ENCODE results near the gene DNAJB8. TPM values are rescaled to one million over a fixed set of nuclear protein-coding genes. Genes with fewer than 3 reads are reported as not detected.

Gene DNAJB8
- total RNA-seq, 2 experiments from 2014 or later = not detected

DNA sequence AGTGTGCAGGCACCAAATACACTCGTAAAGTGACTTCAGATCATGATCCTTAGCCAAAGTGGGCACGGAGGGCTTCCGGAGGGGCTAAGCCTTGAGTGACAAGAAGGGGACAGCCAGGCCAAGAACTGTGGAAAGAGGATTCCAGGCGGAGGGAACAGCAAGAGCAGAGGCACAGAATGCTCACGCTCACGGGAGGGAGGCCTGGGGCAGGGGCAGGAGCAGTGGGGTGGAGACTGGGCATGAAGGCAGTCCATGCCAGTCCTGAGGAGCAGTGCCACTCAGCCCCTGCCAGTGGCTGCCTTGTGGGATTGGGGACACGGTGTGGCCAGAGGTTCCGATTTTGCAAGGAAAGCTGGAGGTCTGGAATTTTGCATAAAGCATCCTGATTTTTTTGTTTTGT is 36.0 kb downstream of the DNAJB8 start:
- intact Hi-C loops (cut with DNase I, micrococcal nuclease) = no loop called here
- no peaks in the 10 kb centered on the region for H3K36me3 ChIP-seq (ENCODE audit: insufficient read depth, low read length)
- TF ChIP-seq, protein P1, sequence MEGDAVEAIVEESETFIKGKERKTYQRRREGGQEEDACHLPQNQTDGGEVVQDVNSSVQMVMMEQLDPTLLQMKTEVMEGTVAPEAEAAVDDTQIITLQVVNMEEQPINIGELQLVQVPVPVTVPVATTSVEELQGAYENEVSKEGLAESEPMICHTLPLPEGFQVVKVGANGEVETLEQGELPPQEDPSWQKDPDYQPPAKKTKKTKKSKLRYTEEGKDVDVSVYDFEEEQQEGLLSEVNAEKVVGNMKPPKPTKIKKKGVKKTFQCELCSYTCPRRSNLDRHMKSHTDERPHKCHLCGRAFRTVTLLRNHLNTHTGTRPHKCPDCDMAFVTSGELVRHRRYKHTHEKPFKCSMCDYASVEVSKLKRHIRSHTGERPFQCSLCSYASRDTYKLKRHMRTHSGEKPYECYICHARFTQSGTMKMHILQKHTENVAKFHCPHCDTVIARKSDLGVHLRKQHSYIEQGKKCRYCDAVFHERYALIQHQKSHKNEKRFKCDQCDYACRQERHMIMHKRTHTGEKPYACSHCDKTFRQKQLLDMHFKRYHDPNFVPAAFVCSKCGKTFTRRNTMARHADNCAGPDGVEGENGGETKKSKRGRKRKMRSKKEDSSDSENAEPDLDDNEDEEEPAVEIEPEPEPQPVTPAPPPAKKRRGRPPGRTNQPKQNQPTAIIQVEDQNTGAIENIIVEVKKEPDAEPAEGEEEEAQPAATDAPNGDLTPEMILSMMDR (IDR thresholded peaks at IDR 0.05) = no peak
- CTCF ChIA-PET = interaction anchor here (1.2 kb wide), 1 partner anchor 10 kb away, joined by 5 read pairs; no protein-coding TSS in a partner anchor
- ATAC-seq (ENCODE audit: poor library complexity) (no peak), DNase-seq (no peak)
- POLR2A ChIA-PET = no interaction called here
- H3K4me1 ChIP-seq (ENCODE audit: insufficient read depth, low read length) = peaks cover 17% of the 10 kb centered on the region
- no peaks in the 10 kb centered on the region for H3K9me3 Mint-ChIP-seq
- peaks cover 0 to 9% of the 10 kb centered on the region in 2 experiments for H3K9me3 ChIP-seq (ENCODE audit: control insufficient read depth in 1 of 2, insufficient read depth in 1 of 2, low read length in 2 of 2)
- no peak overlapping the region for H3K27ac ChIP-seq (ENCODE audit: low read depth in 1 of 2, low read length in 2 of 2)
- H3K36me3 Mint-ChIP-seq (ENCODE audit: low read depth) = no peaks in the 10 kb centered on the region
- peaks cover 60% of the 10 kb centered on the region for H3K27me3 Mint-ChIP-seq
- no peak overlapping the region for H3K27ac Mint-ChIP-seq
- H3K27me3 ChIP-seq (ENCODE audit: control insufficient read depth in 1 of 2, insufficient read depth in 2 of 2, low read length in 2 of 2) = peaks cover 28 to 53% of the 10 kb centered on the region in 2 experiments
- no peak overlapping the region for H3K4me3 Mint-ChIP-seq
- H3K4me1 Mint-ChIP-seq (ENCODE audit: low read depth) = peaks cover 7% of the 10 kb centered on the region
- no peak overlapping the region for H3K4me3 ChIP-seq (ENCODE audit: low read length)

DNA sequence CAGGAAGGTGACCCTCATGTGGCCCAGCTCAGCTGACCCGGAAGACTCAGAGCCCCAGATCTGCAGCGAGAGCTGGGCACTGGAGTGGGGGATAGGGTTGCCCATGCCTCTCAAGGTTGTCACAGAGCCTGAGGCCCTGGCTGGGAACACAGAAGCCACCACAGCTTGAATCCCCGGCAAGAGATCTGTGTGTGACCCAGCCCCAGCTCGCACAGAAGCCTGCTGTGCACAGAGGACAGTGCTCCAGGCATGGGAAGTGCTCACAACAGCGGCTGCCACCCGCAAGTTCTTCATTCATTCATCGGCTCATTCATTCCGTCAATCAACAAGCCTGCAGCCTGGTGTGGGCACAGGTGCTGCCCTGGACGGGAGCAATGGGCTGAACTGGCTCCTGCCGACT is 36.4 kb downstream of the DNAJB8 start:
- H3K4me1 ChIP-seq (ENCODE audit: insufficient read depth, low read length) = peaks cover 17% of the 10 kb centered on the region
- peaks cover 0 to 9% of the 10 kb centered on the region in 2 experiments for H3K9me3 ChIP-seq (ENCODE audit: control insufficient read depth in 1 of 2, insufficient read depth in 1 of 2, low read length in 2 of 2)
- CTCF ChIA-PET = interaction anchor here (1.2 kb wide), 1 partner anchor 10 kb away, joined by 5 read pairs; no protein-coding TSS in a partner anchor
- POLR2A ChIA-PET = no interaction called here
- H3K4me3 ChIP-seq (ENCODE audit: low read length) = no peak overlapping the region
- peaks cover 7% of the 10 kb centered on the region for H3K4me1 Mint-ChIP-seq (ENCODE audit: low read depth)
- ATAC-seq (ENCODE audit: poor library complexity) (no peak), DNase-seq (no peak)
- H3K4me3 Mint-ChIP-seq = no peak overlapping the region
- TF ChIP-seq, protein P1 (IDR thresholded peaks at IDR 0.05) = no peak
- H3K36me3 Mint-ChIP-seq (ENCODE audit: low read depth) = no peaks in the 10 kb centered on the region
- H3K36me3 ChIP-seq (ENCODE audit: insufficient read depth, low read length) = no peaks in the 10 kb centered on the region
- no peak overlapping the region for H3K27ac Mint-ChIP-seq
- H3K27me3 ChIP-seq (ENCODE audit: control insufficient read depth in 1 of 2, insufficient read depth in 2 of 2, low read length in 2 of 2) = peaks cover 28 to 53% of the 10 kb centered on the region in 2 experiments
- no peaks in the 10 kb centered on the region for H3K9me3 Mint-ChIP-seq
- H3K27ac ChIP-seq (ENCODE audit: low read depth in 1 of 2, low read length in 2 of 2) = no peak overlapping the region
- peaks cover 59% of the 10 kb centered on the region for H3K27me3 Mint-ChIP-seq
- intact Hi-C loops (cut with DNase I, micrococcal nuclease) = no loop called here

GRCh38 chr3:128429751-128430150 is 36.9 kb downstream of the DNAJB8 start:
- Mint-ChIP-seq H3K27ac (no peak overlapping the region), H3K4me3 (no peak overlapping the region), H3K9me3 (no peaks in the 10 kb centered on the region), H3K36me3 (ENCODE audit: low read depth) (no peaks in the 10 kb centered on the region), H3K4me1 (ENCODE audit: low read depth) (peaks cover 7% of the 10 kb centered on the region), H3K27me3 (peaks cover 57% of the 10 kb centered on the region)
- intact Hi-C loops (cut with DNase I, micrococcal nuclease) = no loop called here
- Histone ChIP-seq H3K36me3 (ENCODE audit: insufficient read depth, low read length) (no peaks in the 10 kb centered on the region), H3K9me3 (ENCODE audit: control insufficient read depth in 1 of 2, insufficient read depth in 1 of 2, low read length in 2 of 2) (peaks cover 0 to 9% of the 10 kb centered on the region in 2 experiments), H3K27ac (ENCODE audit: low read depth in 1 of 2, low read length in 2 of 2) (no peak overlapping the region), H3K4me1 (ENCODE audit: insufficient read depth, low read length) (peaks cover 17% of the 10 kb centered on the region), H3K27me3 (ENCODE audit: control insufficient read depth in 1 of 2, insufficient read depth in 2 of 2, low read length in 2 of 2) (peaks cover 25 to 51% of the 10 kb centered on the region in 2 experiments), H3K4me3 (ENCODE audit: low read length) (no peak overlapping the region)
- ChIA-PET CTCF (no interaction called here), POLR2A (no interaction called here)
- ATAC-seq (ENCODE audit: poor library complexity) (no peak), DNase-seq (no peak)
- TF ChIP-seq, protein P1 (IDR thresholded peaks at IDR 0.05) = no peak
